H1 (cell line): ENCODE measurements around the gene P3R3URF. TPM values are rescaled to one million over a fixed set of nuclear protein-coding genes. Genes with fewer than 3 reads are reported as not detected.
A peak's percentile ranks its signal among the peaks of the same experiment; 100 is the strongest.

Experiments
- BCL11A ChIP-seq, 2 experiments: IDR thresholded peaks; one replicate each; pipeline ENCODE4 v1.6.1; 2011; ENCODE audit warnings: low read depth in 2 of 2, low read length in 2 of 2, mild to moderate bottlenecking in 2 of 2
- CREB1 ChIP-seq: IDR thresholded peaks from 2 replicates; pipeline ENCODE4 v1.6.1; 2012; ENCODE audit warnings: inconsistent platforms
- EP300 ChIP-seq, 2 experiments: IDR thresholded peaks; 1 replicate in 1 of 2; 2 replicates in 1 of 2; pipeline ENCODE4 v1.6.1; 2011 to 2012; ENCODE audit warnings: low read depth in 2 of 2, low read length in 2 of 2, mild to moderate bottlenecking in 2 of 2, borderline replicate concordance in 1 of 2, inconsistent platforms in 1 of 2, moderate library complexity in 1 of 2
- HDAC2 ChIP-seq, 2 experiments: fragments of 300-600 bp in 1 of 2; sonication (generic) in 1 of 2; IDR thresholded peaks; 2 replicates each; pipeline ENCODE4 v1.6.1; 2011 to 2012; ENCODE audit warnings: low read depth in 2 of 2, low read length in 2 of 2, mild to moderate bottlenecking in 2 of 2, moderate library complexity in 2 of 2, borderline replicate concordance in 1 of 2, inconsistent platforms in 1 of 2
- POLR2AphosphoS5 ChIP-seq: IDR thresholded peaks from 2 replicates; pipeline ENCODE4 v1.6.1; 2011; ENCODE audit warnings: low read depth, low read length
- RFX5 ChIP-seq: IDR thresholded peaks from 2 replicates; pipeline ENCODE4 v1.6.1; 2011; ENCODE audit warnings: low read depth, low read length, improper control_type of control experiment, borderline replicate concordance
- SP2 ChIP-seq: IDR thresholded peaks from 2 replicates; pipeline ENCODE4 v1.6.1; 2012; ENCODE audit warnings: mild to moderate bottlenecking, low read length, inconsistent platforms
- SUZ12 ChIP-seq: fragments of 200-600 bp; sonication (generic); IDR thresholded peaks from 2 replicates; pipeline ENCODE4 v1.6.1; 2012; ENCODE audit warnings: mild to moderate bottlenecking, inconsistent platforms, low read length, moderate library complexity, mixed read lengths
- polyA plus RNA-seq, 7 experiments: library from polyadenylated mRNA; depleted of rRNA in 3 of 7; stranded (reverse) in 5 of 7; unstranded in 2 of 7; fragments of >200 nt in 5 of 7; fragments of 200-250 nt in 2 of 7; gene quantifications; 1 replicate in 5 of 7; 2 replicates in 1 of 7; 4 replicates in 1 of 7; pipeline versions ENCODE4 v1.2.1 to v1.2.3, GENCODE V29; 2011 to 2013; ENCODE audit warnings: missing spikeins in 2 of 7, mixed read lengths in 2 of 7
- total RNA-seq: library from RNA; stranded (reverse); fragmentation: NEBNext Ultra II Directional; extraction: Animal tissue kit (Norgen Biotek cat#: 25700); gene quantifications from 2 replicates; pipeline ENCODE4 v1.2.1, GENCODE V29; 2021
- TF ChIP-seq, protein P1 (sequence below): fragments of 300-600 bp; sonication (generic); IDR thresholded peaks from 2 replicates; pipeline ENCODE4 v1.7.1; 2012; ENCODE audit warnings: low read length, moderate library complexity, mild to moderate bottlenecking, inconsistent platforms; ENCODE audit not compliant: insufficient replicate concordance

Gene P3R3URF
- total and polyA plus RNA-seq, 2 of the 8 experiments (the other 6 are each of a cell fraction or from before 2014, with no cell fraction given), result not detected

DNA sequence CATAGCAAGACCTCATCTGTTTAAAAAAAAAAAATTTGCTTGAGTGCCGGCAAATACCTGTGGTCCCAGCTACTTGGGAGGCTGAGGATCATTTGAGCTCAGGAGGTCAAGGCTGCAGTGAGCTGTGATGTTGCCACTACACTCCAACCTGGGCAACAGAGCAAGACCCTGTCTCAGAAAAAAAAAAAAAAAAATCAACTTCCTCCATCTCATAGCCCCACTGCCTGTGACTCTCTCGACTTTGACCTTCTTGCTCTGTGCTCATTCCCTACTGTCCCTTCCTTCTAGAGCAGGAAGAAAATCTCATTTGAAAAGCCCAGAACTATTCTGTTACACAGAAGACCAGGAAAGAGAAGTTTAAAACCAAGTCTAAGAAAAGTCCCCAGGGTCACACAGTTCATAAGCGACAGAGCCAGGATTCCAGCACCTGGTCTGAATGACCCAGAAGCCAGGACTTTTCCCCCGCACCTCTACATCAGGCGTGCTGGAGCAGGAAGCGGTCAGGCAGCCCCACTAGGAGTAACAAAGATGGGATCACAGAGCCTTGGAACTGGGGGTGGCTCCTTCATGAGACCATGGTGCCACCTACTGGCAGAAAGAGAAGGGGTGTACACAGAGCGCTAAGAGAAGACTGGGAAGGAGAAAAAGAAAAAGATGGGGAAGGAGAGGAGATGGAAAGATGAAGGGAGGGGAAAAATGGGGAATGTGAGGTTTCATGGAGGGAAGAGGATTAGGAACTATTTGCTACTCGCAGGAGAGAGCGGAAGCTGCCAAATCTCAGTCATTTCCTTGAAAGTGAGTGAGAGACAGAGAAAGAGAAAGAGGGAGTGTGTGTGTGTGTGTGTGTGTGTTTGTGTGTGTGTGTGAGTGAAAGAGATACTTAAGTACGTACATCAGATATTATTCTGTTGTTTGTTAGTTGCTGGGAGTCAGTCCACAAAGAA, 3.1 kb upstream of the P3R3URF start (continued):
- TF ChIP-seq BCL11A (IDR thresholded peaks at IDR 0.05; ENCODE audit: low read depth in 2 of 2, low read length in 2 of 2) (no peak), EP300 (IDR thresholded peaks at IDR 0.05; ENCODE audit: borderline replicate concordance in 1 of 2, low read depth in 2 of 2, low read length in 2 of 2) (peak in 1 of 2 experiments; percentile 16; a peak in 1 of 3 replicates), SP2 (no peak), RFX5 (no peak), HDAC2 (IDR thresholded peaks at IDR 0.05; ENCODE audit: borderline replicate concordance in 1 of 2, low read depth in 2 of 2, low read length in 2 of 2) (no peak), POLR2AphosphoS5 (no peak), CREB1 (no peak), SUZ12 (no peak)
- TF ChIP-seq, protein P1, sequence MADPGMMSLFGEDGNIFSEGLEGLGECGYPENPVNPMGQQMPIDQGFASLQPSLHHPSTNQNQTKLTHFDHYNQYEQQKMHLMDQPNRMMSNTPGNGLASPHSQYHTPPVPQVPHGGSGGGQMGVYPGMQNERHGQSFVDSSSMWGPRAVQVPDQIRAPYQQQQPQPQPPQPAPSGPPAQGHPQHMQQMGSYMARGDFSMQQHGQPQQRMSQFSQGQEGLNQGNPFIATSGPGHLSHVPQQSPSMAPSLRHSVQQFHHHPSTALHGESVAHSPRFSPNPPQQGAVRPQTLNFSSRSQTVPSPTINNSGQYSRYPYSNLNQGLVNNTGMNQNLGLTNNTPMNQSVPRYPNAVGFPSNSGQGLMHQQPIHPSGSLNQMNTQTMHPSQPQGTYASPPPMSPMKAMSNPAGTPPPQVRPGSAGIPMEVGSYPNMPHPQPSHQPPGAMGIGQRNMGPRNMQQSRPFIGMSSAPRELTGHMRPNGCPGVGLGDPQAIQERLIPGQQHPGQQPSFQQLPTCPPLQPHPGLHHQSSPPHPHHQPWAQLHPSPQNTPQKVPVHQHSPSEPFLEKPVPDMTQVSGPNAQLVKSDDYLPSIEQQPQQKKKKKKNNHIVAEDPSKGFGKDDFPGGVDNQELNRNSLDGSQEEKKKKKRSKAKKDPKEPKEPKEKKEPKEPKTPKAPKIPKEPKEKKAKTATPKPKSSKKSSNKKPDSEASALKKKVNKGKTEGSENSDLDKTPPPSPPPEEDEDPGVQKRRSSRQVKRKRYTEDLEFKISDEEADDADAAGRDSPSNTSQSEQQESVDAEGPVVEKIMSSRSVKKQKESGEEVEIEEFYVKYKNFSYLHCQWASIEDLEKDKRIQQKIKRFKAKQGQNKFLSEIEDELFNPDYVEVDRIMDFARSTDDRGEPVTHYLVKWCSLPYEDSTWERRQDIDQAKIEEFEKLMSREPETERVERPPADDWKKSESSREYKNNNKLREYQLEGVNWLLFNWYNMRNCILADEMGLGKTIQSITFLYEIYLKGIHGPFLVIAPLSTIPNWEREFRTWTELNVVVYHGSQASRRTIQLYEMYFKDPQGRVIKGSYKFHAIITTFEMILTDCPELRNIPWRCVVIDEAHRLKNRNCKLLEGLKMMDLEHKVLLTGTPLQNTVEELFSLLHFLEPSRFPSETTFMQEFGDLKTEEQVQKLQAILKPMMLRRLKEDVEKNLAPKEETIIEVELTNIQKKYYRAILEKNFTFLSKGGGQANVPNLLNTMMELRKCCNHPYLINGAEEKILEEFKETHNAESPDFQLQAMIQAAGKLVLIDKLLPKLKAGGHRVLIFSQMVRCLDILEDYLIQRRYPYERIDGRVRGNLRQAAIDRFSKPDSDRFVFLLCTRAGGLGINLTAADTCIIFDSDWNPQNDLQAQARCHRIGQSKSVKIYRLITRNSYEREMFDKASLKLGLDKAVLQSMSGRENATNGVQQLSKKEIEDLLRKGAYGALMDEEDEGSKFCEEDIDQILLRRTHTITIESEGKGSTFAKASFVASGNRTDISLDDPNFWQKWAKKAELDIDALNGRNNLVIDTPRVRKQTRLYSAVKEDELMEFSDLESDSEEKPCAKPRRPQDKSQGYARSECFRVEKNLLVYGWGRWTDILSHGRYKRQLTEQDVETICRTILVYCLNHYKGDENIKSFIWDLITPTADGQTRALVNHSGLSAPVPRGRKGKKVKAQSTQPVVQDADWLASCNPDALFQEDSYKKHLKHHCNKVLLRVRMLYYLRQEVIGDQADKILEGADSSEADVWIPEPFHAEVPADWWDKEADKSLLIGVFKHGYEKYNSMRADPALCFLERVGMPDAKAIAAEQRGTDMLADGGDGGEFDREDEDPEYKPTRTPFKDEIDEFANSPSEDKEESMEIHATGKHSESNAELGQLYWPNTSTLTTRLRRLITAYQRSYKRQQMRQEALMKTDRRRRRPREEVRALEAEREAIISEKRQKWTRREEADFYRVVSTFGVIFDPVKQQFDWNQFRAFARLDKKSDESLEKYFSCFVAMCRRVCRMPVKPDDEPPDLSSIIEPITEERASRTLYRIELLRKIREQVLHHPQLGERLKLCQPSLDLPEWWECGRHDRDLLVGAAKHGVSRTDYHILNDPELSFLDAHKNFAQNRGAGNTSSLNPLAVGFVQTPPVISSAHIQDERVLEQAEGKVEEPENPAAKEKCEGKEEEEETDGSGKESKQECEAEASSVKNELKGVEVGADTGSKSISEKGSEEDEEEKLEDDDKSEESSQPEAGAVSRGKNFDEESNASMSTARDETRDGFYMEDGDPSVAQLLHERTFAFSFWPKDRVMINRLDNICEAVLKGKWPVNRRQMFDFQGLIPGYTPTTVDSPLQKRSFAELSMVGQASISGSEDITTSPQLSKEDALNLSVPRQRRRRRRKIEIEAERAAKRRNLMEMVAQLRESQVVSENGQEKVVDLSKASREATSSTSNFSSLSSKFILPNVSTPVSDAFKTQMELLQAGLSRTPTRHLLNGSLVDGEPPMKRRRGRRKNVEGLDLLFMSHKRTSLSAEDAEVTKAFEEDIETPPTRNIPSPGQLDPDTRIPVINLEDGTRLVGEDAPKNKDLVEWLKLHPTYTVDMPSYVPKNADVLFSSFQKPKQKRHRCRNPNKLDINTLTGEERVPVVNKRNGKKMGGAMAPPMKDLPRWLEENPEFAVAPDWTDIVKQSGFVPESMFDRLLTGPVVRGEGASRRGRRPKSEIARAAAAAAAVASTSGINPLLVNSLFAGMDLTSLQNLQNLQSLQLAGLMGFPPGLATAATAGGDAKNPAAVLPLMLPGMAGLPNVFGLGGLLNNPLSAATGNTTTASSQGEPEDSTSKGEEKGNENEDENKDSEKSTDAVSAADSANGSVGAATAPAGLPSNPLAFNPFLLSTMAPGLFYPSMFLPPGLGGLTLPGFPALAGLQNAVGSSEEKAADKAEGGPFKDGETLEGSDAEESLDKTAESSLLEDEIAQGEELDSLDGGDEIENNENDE, result no peak
